ENCODE results near the gene MFN1.

MFN1 gene

DNA sequence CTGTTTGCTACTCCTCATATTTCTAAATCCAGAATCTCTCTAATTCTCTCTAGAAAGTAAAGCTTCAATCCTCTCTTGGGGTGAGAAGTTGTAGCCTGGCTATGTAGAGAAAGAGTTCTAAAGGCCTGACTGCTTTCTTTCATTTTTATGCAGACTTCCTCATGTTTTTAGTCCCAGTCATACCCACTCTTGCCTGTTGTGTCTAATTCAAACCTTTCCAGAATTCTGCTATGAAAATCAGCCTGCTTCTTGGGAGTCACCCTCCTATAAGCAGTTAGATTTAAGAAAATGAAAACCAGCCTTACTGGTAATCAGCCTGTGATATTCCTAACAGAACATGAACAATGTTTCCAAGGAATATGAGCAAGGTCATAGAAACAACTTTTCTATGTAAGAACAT lies 39.5 kb upstream of the MFN1 start:
- Histone ChIP-seq H3K4me3 (ENCODE audit: low read depth in 1 of 2, low read length in 2 of 2) (no peak overlapping the region), H3K79me2 (ENCODE audit: insufficient read depth, low read length) (no peaks in the 10 kb centered on the region), H3K4me1 (ENCODE audit: insufficient read depth, low read length) (no peaks in the 10 kb centered on the region), H3K9ac (ENCODE audit: low read depth, low read length) (no peak overlapping the region), H3K27me3 (ENCODE audit: insufficient read depth, low read length, poor library complexity) (peaks cover 3% of the 10 kb centered on the region), H3K4me2 (ENCODE audit: insufficient read depth, low read length) (no peak overlapping the region), H2AFZ (ENCODE audit: low read depth, low read length) (no peak overlapping the region), H4K20me1 (ENCODE audit: insufficient read depth, low read length) (no peaks in the 10 kb centered on the region), H3K9me3 (ENCODE audit: insufficient read depth, low read length, severe bottlenecking) (no peaks in the 10 kb centered on the region), H3K36me3 (ENCODE audit: insufficient read depth, low read length) (no peaks in the 10 kb centered on the region), H3K27ac (ENCODE audit: low read length) (no peak overlapping the region)
- TF ChIP-seq, protein P1, sequence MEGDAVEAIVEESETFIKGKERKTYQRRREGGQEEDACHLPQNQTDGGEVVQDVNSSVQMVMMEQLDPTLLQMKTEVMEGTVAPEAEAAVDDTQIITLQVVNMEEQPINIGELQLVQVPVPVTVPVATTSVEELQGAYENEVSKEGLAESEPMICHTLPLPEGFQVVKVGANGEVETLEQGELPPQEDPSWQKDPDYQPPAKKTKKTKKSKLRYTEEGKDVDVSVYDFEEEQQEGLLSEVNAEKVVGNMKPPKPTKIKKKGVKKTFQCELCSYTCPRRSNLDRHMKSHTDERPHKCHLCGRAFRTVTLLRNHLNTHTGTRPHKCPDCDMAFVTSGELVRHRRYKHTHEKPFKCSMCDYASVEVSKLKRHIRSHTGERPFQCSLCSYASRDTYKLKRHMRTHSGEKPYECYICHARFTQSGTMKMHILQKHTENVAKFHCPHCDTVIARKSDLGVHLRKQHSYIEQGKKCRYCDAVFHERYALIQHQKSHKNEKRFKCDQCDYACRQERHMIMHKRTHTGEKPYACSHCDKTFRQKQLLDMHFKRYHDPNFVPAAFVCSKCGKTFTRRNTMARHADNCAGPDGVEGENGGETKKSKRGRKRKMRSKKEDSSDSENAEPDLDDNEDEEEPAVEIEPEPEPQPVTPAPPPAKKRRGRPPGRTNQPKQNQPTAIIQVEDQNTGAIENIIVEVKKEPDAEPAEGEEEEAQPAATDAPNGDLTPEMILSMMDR (IDR thresholded peaks at IDR 0.05; ENCODE audit: borderline replicate concordance, extremely low read depth, low read length, poor library complexity, severe bottlenecking), result no peak
- ATAC-seq (ENCODE audit: insufficient read depth, low read depth) (no peak), DNase-seq (no peak)

DNA sequence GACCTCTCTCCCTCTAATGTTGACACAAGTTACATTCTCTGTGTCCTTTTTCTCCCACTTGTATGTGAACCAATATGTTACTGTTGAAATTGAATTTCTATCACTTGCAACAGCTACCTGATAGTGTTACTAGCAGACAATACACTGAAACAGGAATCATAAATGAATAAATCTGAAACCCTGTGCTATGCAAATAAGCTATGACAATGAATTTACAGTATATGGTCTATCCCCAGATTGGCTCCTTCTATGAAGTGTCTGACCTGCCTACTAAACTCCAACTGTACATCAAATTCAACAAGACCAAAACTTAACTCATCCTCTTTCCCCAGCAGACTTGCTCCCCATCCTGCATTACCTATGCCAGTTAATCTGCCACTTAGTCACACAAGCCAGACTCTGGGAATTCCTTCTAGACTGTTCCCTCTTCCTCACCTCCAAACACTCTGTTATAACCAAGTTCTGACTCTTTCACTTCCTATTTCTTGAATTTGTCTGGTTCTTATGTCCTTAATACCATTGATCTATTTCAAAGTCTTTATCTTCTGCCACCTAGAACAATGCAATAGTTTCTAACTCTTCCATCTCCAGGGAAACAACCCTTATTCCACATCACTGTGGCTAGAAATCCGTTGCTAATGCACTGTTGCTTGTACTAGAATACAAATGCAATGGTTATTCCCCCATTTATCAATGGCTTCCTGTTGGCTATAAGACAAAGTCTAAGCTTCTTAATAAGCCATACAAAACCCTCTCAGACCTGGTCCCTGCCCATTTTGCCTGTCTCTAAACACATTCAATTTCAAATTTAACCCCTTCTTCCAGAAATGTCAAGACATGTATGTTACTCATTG lies 38.1 kb upstream of the MFN1 start:
- Histone ChIP-seq H3K4me1 (ENCODE audit: insufficient read depth, low read length) (no peaks in the 10 kb centered on the region), H3K4me3 (ENCODE audit: low read depth in 1 of 2, low read length in 2 of 2) (no peak overlapping the region), H2AFZ (ENCODE audit: low read depth, low read length) (no peak overlapping the region), H3K36me3 (ENCODE audit: insufficient read depth, low read length) (no peaks in the 10 kb centered on the region), H3K9ac (ENCODE audit: low read depth, low read length) (no peak overlapping the region), H4K20me1 (ENCODE audit: insufficient read depth, low read length) (no peaks in the 10 kb centered on the region), H3K79me2 (ENCODE audit: insufficient read depth, low read length) (no peaks in the 10 kb centered on the region), H3K27ac (ENCODE audit: low read length) (no peak overlapping the region), H3K4me2 (ENCODE audit: insufficient read depth, low read length) (no peak overlapping the region), H3K9me3 (ENCODE audit: insufficient read depth, low read length, severe bottlenecking) (no peaks in the 10 kb centered on the region), H3K27me3 (ENCODE audit: insufficient read depth, low read length, poor library complexity) (no peaks in the 10 kb centered on the region)
- DNase-seq, result no peak
- no peak for TF ChIP-seq EZH2 (IDR thresholded peaks at IDR 0.05; ENCODE audit: borderline replicate concordance, low read depth, low read length, severe bottlenecking)
- TF ChIP-seq, protein P1 (IDR thresholded peaks at IDR 0.05; ENCODE audit: borderline replicate concordance, extremely low read depth, low read length, poor library complexity, severe bottlenecking), result no peak
- no peak for ATAC-seq (ENCODE audit: insufficient read depth, low read depth)

DNA sequence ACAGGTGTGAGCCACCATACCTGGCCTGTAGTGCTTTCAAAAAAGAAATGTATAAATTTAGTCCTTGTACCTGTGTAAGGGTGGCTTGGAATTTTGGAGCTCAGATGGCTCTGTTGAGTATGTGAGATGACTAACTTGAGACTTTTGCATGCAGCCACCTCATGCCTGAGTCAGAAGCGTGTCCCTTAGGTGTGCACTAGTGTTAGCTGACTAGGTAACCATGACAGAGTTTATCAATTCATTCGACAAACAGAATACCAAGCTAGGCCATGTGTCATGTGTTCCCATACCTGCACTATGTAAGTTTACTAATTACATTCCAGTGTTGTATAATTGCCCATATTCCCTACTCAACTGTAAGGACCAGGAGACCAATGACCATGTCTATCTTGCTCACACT lies 28.6 kb upstream of the MFN1 start:
- no peaks in the 10 kb centered on the region for H4K20me1 ChIP-seq (ENCODE audit: insufficient read depth, low read length)
- DNase-seq (no peak), ATAC-seq (ENCODE audit: insufficient read depth, low read depth) (no peak)
- no peak overlapping the region for H3K9ac ChIP-seq (ENCODE audit: low read depth, low read length)
- TF ChIP-seq, protein P1 (IDR thresholded peaks at IDR 0.05; ENCODE audit: borderline replicate concordance, extremely low read depth, low read length, poor library complexity, severe bottlenecking), result no peak
- TF ChIP-seq EZH2 (IDR thresholded peaks at IDR 0.05; ENCODE audit: borderline replicate concordance, low read depth, low read length, severe bottlenecking), result no peak
- peaks cover 28% of the 10 kb centered on the region for H3K4me1 ChIP-seq (ENCODE audit: insufficient read depth, low read length)
- H3K36me3 ChIP-seq (ENCODE audit: insufficient read depth, low read length), result peaks cover 7% of the 10 kb centered on the region; the same call in 1 of the 2 replicates
- H2AFZ ChIP-seq (ENCODE audit: low read depth, low read length), result no peak overlapping the region
- H3K27ac ChIP-seq (ENCODE audit: low read length), result no peak overlapping the region
- H3K4me3 ChIP-seq (ENCODE audit: low read depth in 1 of 2, low read length in 2 of 2), result no peak overlapping the region
- no peak overlapping the region for H3K4me2 ChIP-seq (ENCODE audit: insufficient read depth, low read length)
- H3K27me3 ChIP-seq (ENCODE audit: insufficient read depth, low read length, poor library complexity), result no peaks in the 10 kb centered on the region
- peaks cover 12% of the 10 kb centered on the region for H3K79me2 ChIP-seq (ENCODE audit: insufficient read depth, low read length)
- H3K9me3 ChIP-seq (ENCODE audit: insufficient read depth, low read length, severe bottlenecking), result no peaks in the 10 kb centered on the region

Measured in DND-41 (cell line).